Head of caudate nucleus (tissue), 42 donors: Measurements from ENCODE around the gene MYH1.

ENCODE experiments used
- DNase-seq, 42 donors: peaks; one replicate each; pipeline versions ENCODE4 v3.0.0 to v3.0.0-alpha.2; 2020 to 2021; ENCODE audit warnings: mixed read lengths in 7 of 42
- intact Hi-C: fragments of 100-400 bp; cut with DNase I; formaldehyde crosslinking; loops from one replicate; pipeline ENCODE4 v1.15.0; 2022

MYH1 gene

GRCh38 chr17:10499950-10500349, 18.4 kb downstream of the MYH1 start:
- no peak for DNase-seq
- intact Hi-C loops, result no loop called here

- intact Hi-C loops, result no loop called here
- no peak for DNase-seq
These were observed 26.3 kb downstream of the MYH1 start for GRCh38 chr17:10492004-10492403.

GRCh38 chr17:10482252-10482651, 36.1 kb downstream of the MYH1 start:
- intact Hi-C loops, result no loop called here

DNA sequence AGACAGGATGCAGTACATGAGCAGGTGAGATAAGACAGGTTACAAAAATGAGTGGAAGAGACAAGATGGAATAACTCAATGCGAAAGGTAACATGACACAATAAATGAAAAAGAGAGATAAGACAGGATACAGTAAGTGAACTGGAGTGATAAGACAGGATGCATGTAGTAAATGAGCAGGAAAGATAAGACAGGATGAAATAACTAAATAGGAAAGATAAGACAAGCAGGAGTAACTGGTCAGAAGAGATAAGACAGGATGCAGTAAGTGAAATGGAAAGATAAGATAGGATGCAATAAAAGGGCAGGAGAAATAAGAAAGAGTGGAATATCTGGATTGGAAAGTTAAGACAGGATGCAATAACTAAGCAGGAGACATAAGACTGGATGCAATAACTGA, 40.6 kb downstream of the MYH1 start:
- DNase-seq, result no peak
- intact Hi-C loops, result no loop called here

More at GRCh38 chr17:10482252-10482651, 36.1 kb downstream of the MYH1 start:
- DNase-seq, result no peak

DNA sequence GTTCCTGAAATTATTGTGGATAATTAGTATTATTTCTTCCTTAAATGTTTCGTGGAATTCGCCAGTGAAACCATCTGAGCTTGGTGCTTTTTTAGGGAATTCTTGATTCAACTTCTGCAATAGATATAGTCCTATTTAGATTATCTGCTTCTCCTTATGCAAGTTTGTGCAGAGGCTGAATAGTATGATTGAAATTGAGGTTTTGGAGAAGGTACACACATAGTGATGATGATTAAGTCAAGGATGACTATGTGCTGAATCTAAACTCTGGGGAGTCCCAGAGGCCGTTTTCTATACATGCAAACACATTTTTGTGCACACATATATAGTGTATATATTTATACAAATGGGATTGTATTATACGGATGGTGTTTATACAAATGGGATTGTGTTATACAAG, 43.8 kb downstream of the MYH1 start:
- no peak for DNase-seq
- intact Hi-C loops, result no loop called here

DNA sequence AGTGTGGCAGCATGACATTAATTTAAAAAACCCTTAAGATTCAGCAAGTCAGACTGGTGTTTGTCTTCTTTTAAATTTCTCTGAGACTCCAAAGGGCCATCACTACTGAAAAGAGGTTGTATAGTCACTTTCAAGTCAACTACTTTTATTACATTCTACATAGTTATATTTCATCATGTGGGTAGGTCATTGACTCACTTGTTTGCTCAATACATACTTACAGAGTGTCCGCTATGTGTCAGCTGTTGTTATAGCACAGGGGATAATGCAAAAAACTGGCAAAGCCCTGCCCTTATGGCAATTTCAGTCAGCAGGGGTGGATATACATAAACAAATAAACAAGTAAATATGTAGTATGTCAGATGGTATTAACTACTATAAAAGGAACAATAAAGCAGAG, 46.5 kb downstream of the MYH1 start:
- DNase-seq, result no peak
- intact Hi-C loops, result no loop called here

GRCh38 chr17:10469459-10469858, 48.9 kb downstream of the MYH1 start, which contains the start of gene MYH4:
MYH4 (minus strand) TSS chr17:10469559; CDS start chr17:10466745, 2,814 bp downstream.
- intact Hi-C loops, result no loop called here
- DNase-seq, result no peak

DNA sequence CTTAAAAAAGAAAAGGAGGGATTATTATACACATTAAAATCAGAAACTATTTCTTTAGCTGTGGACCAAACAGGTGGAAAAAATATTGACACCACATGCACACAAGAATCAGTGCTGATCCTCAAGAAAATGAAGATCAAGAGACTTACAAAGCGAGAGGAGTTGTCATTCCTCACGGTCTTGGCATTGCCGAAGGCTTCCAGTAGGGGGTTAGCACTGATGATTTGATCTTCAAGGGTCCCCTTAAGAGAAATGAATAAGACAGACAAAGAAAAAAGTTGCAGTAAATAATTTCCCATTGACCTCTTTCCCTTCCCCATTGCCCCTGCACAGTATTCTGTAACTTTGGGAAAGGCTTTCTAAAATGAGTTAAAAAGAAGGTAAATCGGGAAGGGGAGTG, 54.9 kb downstream of the MYH1 start:
- no peak for DNase-seq
- intact Hi-C loops, result no loop called here

DNA sequence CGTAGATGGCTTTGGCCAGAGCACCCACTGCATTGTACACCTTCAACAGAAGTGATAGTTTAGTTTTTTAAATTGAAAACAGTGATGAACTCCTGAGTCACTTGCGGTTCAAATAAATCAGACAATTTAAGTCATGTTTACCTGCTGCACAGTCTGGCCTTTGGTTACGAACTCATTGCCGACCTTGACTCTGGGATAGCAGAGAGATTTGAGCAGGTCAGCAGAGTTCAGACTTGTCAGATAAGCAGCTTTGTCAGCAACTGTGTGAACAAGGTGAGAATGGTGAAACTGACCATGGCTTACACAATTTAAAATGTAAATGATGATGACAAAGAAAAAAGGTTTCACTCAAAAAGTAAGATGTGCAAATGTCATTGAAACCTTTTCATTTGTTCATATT, 58.3 kb downstream of the MYH1 start:
- intact Hi-C loops, result no loop called here
- DNase-seq, result no peak

DNA sequence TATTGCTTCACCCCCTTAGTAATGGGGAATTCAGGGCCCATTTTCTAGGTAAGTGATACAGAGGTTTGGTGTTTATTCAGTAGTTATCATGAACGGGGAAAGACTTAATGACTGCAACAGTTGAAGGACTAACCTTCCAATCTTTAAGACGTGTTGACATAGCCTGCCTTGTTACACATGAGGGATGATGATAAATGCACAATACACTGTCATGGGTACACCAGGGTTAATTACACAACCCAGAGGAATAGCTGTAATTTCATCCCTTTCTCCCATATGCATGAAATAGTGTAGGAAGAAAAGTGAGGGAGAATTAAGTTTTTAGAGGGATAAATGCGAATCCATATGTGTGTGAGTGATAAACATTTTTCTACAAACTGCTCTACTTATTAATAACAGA, 59.6 kb downstream of the MYH1 start:
- intact Hi-C loops, result no loop called here

GRCh38 chr17:10457952-10458351, 60.4 kb downstream of the MYH1 start:
- intact Hi-C loops, result no loop called here
- DNase-seq, result no peak

More for the DNA sequence above, 59.6 kb downstream of the MYH1 start:
- DNase-seq, result no peak

- no peak for DNase-seq
These were observed 71.1 kb downstream of the MYH1 start for GRCh38 chr17:10447026-10447931.

More at GRCh38 chr17:10447026-10447931, 71.1 kb downstream of the MYH1 start:
- intact Hi-C loops, result no loop called here
